ENCODE data around the gene KLHDC8B.

KLHDC8B gene

GRCh38 chr3:49161197-49161596 is 10.2 kb upstream of the KLHDC8B start:
- no peak for DNase-seq

GRCh38 chr3:49161808-49162530 is 9.4 kb upstream of the KLHDC8B start:
- DNase-seq: no peak

GRCh38 chr3:49162751-49163419 is 8.5 kb upstream of the KLHDC8B start:
- no peak for DNase-seq

GRCh38 chr3:49163609-49164008 is 7.8 kb upstream of the KLHDC8B start:
- DNase-seq: no peak

- no peak for DNase-seq
Measured at GRCh38 chr3:49164983-49165720, 6.2 kb upstream of the KLHDC8B start.

GRCh38 chr3:49165771-49166751 is 5.3 kb upstream of the KLHDC8B start, which contains the start of gene CCDC71:
Gene CCDC71 (minus strand): TSS chr3:49166331. CDS start chr3:49164208, 2,123 bp downstream.
- no peak for DNase-seq

- no peak for DNase-seq
Measured at GRCh38 chr3:49166752-49167556, 4.4 kb upstream of the KLHDC8B start.

GRCh38 chr3:49170744-49171118 is 667 bp upstream of the KLHDC8B start:
- no peak for DNase-seq

- no peak for DNase-seq
Measured at GRCh38 chr3:49171775-49172500, 540 bp downstream of the KLHDC8B start.

GRCh38 chr3:49172551-49173041 is 1.2 kb downstream of the KLHDC8B start:
- no peak for DNase-seq

- DNase-seq: no peak
Measured at GRCh38 chr3:49173116-49173791, 1.9 kb downstream of the KLHDC8B start.

- no peak for DNase-seq
Measured at GRCh38 chr3:49173792-49174170, 2.4 kb downstream of the KLHDC8B start.

- DNase-seq: no peak
Measured at GRCh38 chr3:49174397-49174985, 3.1 kb downstream of the KLHDC8B start.

GRCh38 chr3:49175530-49175929 is 4.1 kb downstream of the KLHDC8B start:
- no peak for DNase-seq

- DNase-seq: no peak
Measured at GRCh38 chr3:49177073-49177472, 5.7 kb downstream of the KLHDC8B start.

- no peak for DNase-seq
Measured at GRCh38 chr3:49180116-49180515, 8.7 kb downstream of the KLHDC8B start.

GRCh38 chr3:49181351-49181750 is 10.0 kb downstream of the KLHDC8B start:
- DNase-seq: no peak

- DNase-seq: no peak
Measured at GRCh38 chr3:49182682-49183081, 11.3 kb downstream of the KLHDC8B start.

- DNase-seq: no peak
Measured at GRCh38 chr3:49183873-49184272, 12.5 kb downstream of the KLHDC8B start.

- DNase-seq: no peak
Measured at GRCh38 chr3:49191741-49192140, 20.3 kb downstream of the KLHDC8B start.

All from NCI-H1436 treated with DMSO at 0.1 percent for 48 hours (cell line).